OCI-LY1 (cell line): ENCODE results near the gene ANK3.

Experiments
- H2AFZ ChIP-seq: fragments of 200-600 bp; sonication (generic), shearing (Covaris generic); 2 replicates; pipeline ENCODE4 v1.6.0; 2014; ENCODE audit warnings: antibody characterized with exemption, mild to moderate bottlenecking, low read length
- H3F3A ChIP-seq: fragments of 200-600 bp; sonication (generic), shearing (Covaris generic); 2 replicates; pipeline ENCODE4 v1.6.0; 2014; ENCODE audit warnings: mild to moderate bottlenecking, antibody characterized with exemption, low read length, moderate library complexity; ENCODE audit not compliant: insufficient read depth
- H3K27ac ChIP-seq: fragments of 200-600 bp; sonication (generic); 2 replicates; pipeline ENCODE4 v1.5.1; 2014; ENCODE audit warnings: low read length, mixed run types, mild to moderate bottlenecking, low read depth; ENCODE audit not compliant: poor library complexity, severe bottlenecking
- H3K27me3 ChIP-seq: fragments of 200-600 bp; sonication (generic); 2 replicates; pipeline ENCODE4 v1.6.0; 2014; ENCODE audit warnings: antibody characterized with exemption, mild to moderate bottlenecking, low read length, moderate library complexity; ENCODE audit not compliant: insufficient read depth
- H3K36me3 ChIP-seq: fragments of 200-600 bp; sonication (generic); 2 replicates; pipeline ENCODE4 v1.6.1; 2014; ENCODE audit warnings: mild to moderate bottlenecking, antibody characterized with exemption, low read length, moderate library complexity, mixed read lengths; ENCODE audit not compliant: insufficient read depth
- H3K4me1 ChIP-seq: fragments of 200-600 bp; sonication (generic); 2 replicates; pipeline ENCODE4 v1.5.1; 2014; ENCODE audit warnings: mild to moderate bottlenecking, low read length, moderate library complexity; ENCODE audit not compliant: insufficient read depth, severe bottlenecking
- H3K4me2 ChIP-seq: fragments of 200-600 bp; sonication (generic), shearing (Covaris generic); 2 replicates; pipeline ENCODE4 v1.6.1; 2014; ENCODE audit warnings: low read length
- H3K4me3 ChIP-seq: fragments of 200-600 bp; sonication (generic); 2 replicates; pipeline ENCODE4 v1.5.1; 2014; ENCODE audit warnings: low read length, low read depth, mild to moderate bottlenecking, mixed read lengths; ENCODE audit not compliant: poor library complexity, severe bottlenecking
- H3K79me2 ChIP-seq: fragments of 200-600 bp; shearing (Covaris generic); 2 replicates; pipeline ENCODE4 v1.6.1; 2016; ENCODE audit warnings: mixed run types, low read length, mixed read lengths; ENCODE audit not compliant: insufficient read depth
- H3K9ac ChIP-seq: fragments of 200-600 bp; sonication (generic), shearing (Covaris generic); 2 replicates; pipeline ENCODE4 v1.6.1; 2014; ENCODE audit warnings: mild to moderate bottlenecking, low read length, mixed read lengths
- H3K9me2 ChIP-seq: fragments of 200-600 bp; sonication (generic), shearing (Covaris generic); 2 replicates; pipeline ENCODE4 v1.6.1; 2014; ENCODE audit warnings: low read depth, mild to moderate bottlenecking, low read length, mixed read lengths
- H3K9me3 ChIP-seq: fragments of 200-600 bp; shearing (Covaris generic); 2 replicates; pipeline ENCODE4 v1.6.1; 2014; ENCODE audit warnings: low read length, mixed read lengths
- H4K20me1 ChIP-seq: fragments of 200-600 bp; sonication (generic), shearing (Covaris generic); 2 replicates; pipeline ENCODE4 v1.6.0; 2016; ENCODE audit warnings: mild to moderate bottlenecking, low read length; ENCODE audit not compliant: insufficient read depth
- EZH2 ChIP-seq: fragments of 200-600 bp; sonication (generic), shearing (Covaris generic); IDR thresholded peaks from 2 replicates; pipeline ENCODE4 v1.8.0; 2017; ENCODE audit warnings: borderline replicate concordance, mixed run types, mild to moderate bottlenecking, antibody characterized with exemption, low read length, moderate library complexity, mixed read lengths
- TF ChIP-seq, protein P1 (sequence below): fragments of 200-600 bp; sonication (generic), shearing (Covaris generic); IDR thresholded peaks from 2 replicates; pipeline ENCODE4 v1.5.1; 2017; ENCODE audit warnings: mild to moderate bottlenecking, antibody characterized with exemption, low read length, moderate library complexity, mixed read lengths

The ANK3 gene

DNA sequence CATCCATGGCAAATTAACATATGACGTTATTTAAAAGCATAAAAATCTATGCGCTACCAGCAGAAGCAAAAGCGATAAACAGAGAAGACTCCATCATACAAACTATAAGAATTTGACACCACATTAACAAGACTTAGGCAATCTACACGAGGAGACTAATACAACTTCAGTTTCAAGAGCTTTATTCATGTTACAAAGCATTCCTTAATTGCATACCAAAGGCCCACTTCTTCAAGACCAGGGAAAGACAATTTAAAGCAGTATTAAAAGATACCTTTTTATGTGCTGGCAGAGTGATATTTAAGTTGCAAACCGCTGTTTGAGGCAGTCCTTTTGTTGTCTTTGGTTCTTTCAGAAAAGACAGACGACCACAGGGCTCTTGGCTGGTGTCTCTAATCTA, 307.3 kb downstream of the ANK3 start:
- no peak overlapping the region for H3K9ac ChIP-seq
- no peak overlapping the region for H2AFZ ChIP-seq
- no peaks in the 10 kb centered on the region for H3K4me1 ChIP-seq
- H3K4me2 ChIP-seq = no peak overlapping the region
- no peaks in the 10 kb centered on the region for H3K9me2 ChIP-seq
- no peaks in the 10 kb centered on the region for H3K9me3 ChIP-seq
- H3K79me2 ChIP-seq = no peaks in the 10 kb centered on the region
- TF ChIP-seq, protein P1, sequence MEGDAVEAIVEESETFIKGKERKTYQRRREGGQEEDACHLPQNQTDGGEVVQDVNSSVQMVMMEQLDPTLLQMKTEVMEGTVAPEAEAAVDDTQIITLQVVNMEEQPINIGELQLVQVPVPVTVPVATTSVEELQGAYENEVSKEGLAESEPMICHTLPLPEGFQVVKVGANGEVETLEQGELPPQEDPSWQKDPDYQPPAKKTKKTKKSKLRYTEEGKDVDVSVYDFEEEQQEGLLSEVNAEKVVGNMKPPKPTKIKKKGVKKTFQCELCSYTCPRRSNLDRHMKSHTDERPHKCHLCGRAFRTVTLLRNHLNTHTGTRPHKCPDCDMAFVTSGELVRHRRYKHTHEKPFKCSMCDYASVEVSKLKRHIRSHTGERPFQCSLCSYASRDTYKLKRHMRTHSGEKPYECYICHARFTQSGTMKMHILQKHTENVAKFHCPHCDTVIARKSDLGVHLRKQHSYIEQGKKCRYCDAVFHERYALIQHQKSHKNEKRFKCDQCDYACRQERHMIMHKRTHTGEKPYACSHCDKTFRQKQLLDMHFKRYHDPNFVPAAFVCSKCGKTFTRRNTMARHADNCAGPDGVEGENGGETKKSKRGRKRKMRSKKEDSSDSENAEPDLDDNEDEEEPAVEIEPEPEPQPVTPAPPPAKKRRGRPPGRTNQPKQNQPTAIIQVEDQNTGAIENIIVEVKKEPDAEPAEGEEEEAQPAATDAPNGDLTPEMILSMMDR = no peak
- TF ChIP-seq EZH2 = no peak
- no peaks in the 10 kb centered on the region for H3K27me3 ChIP-seq
- no peak overlapping the region for H3K27ac ChIP-seq
- H4K20me1 ChIP-seq = no peaks in the 10 kb centered on the region
- no peaks in the 10 kb centered on the region for H3F3A ChIP-seq
- H3K36me3 ChIP-seq = peaks cover 21% of the 10 kb centered on the region; the same call in 1 of the 2 replicates
- H3K4me3 ChIP-seq = no peak overlapping the region

DNA sequence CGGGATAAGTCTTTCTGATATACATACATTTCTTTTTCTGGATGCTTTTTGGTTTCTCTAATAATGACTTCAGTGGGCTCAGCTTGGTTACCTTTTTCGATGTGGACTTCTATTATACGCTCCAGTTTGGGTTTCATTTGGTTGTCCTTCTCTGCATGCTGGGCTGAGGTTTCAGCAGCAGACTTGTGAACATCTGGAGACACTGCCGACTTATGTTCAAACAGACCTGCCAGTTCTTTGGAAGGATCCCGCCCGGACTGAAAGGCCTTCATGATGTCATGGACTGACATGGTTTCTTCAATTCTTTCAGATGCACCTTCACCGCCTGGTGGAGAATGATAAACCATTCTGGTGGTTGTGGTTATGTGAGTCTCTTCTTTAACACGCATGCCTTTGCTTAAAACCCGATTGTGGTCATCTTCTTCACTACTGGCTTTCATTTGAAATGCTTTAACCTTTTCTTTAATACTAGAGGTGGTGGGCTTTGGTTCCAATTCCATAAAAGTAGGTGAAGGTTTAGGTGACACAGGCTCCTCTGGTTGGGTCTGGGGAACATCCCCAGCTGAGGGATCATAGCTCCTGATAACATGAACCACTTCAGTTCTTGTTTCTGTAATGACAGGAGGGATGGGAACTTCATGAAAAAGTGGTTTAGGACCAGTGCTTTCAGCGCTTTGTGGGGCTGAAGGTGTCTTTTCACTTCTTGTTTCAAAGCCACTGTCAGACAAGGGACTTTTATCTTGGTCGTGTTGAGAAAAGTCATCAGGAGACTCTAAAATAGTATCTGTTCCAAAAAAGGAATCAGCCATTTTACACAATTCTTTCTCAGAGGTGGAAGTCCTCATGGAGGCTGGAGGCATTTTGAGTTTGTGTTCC, 315.7 kb downstream of the ANK3 start:
- no peak overlapping the region for H3K9ac ChIP-seq
- no peaks in the 10 kb centered on the region for H4K20me1 ChIP-seq
- no peak overlapping the region for H2AFZ ChIP-seq
- H3K4me2 ChIP-seq = no peak overlapping the region
- no peaks in the 10 kb centered on the region for H3K4me1 ChIP-seq
- TF ChIP-seq, protein P1 = no peak
- no peak for TF ChIP-seq EZH2
- no peak overlapping the region for H3K27ac ChIP-seq
- H3F3A ChIP-seq = no peaks in the 10 kb centered on the region
- no peak overlapping the region for H3K4me3 ChIP-seq
- no peaks in the 10 kb centered on the region for H3K9me3 ChIP-seq
- no peaks in the 10 kb centered on the region for H3K9me2 ChIP-seq
- H3K36me3 ChIP-seq = peaks cover 32% of the 10 kb centered on the region; the same call in 1 of the 2 replicates
- no peaks in the 10 kb centered on the region for H3K79me2 ChIP-seq
- no peaks in the 10 kb centered on the region for H3K27me3 ChIP-seq

DNA sequence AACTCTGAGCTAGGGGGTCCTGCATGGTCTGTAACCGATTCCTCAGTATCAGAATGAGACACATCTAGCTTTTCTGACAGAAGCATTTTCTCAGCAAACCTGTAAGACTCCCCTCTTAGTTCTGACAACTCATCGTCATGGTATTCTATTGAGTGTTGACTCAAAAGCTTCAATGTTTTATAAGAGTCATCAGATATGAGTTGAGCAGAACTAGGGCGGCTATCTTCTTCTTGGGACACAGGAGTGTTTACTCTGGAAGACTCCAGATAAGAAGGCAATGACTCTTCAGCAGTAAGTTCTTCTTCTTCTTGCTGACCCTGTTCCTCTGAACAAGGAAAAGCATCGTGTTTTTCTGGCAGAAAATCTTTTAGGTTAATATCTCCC, 316.3 kb downstream of the ANK3 start:
- Histone ChIP-seq H3K4me1 (no peaks in the 10 kb centered on the region), H3K9ac (no peak overlapping the region), H3K27me3 (no peaks in the 10 kb centered on the region), H3K9me3 (no peaks in the 10 kb centered on the region), H4K20me1 (no peaks in the 10 kb centered on the region), H2AFZ (no peak overlapping the region), H3K79me2 (no peaks in the 10 kb centered on the region), H3F3A (no peaks in the 10 kb centered on the region), H3K4me3 (no peak overlapping the region), H3K9me2 (no peaks in the 10 kb centered on the region), H3K4me2 (no peak overlapping the region), H3K27ac (no peak overlapping the region), H3K36me3 (peaks cover 32% of the 10 kb centered on the region; the same call in 1 of the 2 replicates)
- TF ChIP-seq EZH2 = no peak
- TF ChIP-seq, protein P1 = no peak
